Germinal center (tissue), 1 donor: ENCODE measurements around the gene THSD7A.

Source experiments
- DNase-seq: peaks from one replicate; pipeline ENCODE4 v3.0.0; 2012; ENCODE audit warnings: mixed read lengths, low spot score

THSD7A gene

GRCh38 chr7:11706666-11707605 lies 125.1 kb downstream of the THSD7A start:
- DNase-seq, result no peak

- DNase-seq, result no peak
Measured at GRCh38 chr7:11703829-11704228, 128.2 kb downstream of the THSD7A start.

GRCh38 chr7:11702938-11703337 lies 129.1 kb downstream of the THSD7A start:
- no peak for DNase-seq

- DNase-seq, result no peak
Measured at GRCh38 chr7:11701829-11702560, 130.0 kb downstream of the THSD7A start.

GRCh38 chr7:11699666-11700065 lies 132.3 kb downstream of the THSD7A start:
- no peak for DNase-seq

GRCh38 chr7:11698384-11698871 lies 133.6 kb downstream of the THSD7A start:
- DNase-seq, result no peak

GRCh38 chr7:11690395-11690794 lies 141.6 kb downstream of the THSD7A start:
- no peak for DNase-seq

- no peak for DNase-seq
Measured at GRCh38 chr7:11689096-11689495, 142.9 kb downstream of the THSD7A start.

GRCh38 chr7:11681461-11681860 lies 150.5 kb downstream of the THSD7A start:
- DNase-seq, result no peak

GRCh38 chr7:11675163-11675562 lies 156.8 kb downstream of the THSD7A start:
- no peak for DNase-seq

GRCh38 chr7:11668727-11669126 lies 163.3 kb downstream of the THSD7A start:
- no peak for DNase-seq

GRCh38 chr7:11667810-11668185 lies 164.2 kb downstream of the THSD7A start:
- no peak for DNase-seq

- DNase-seq, result no peak
Measured at GRCh38 chr7:11667071-11667809, 164.8 kb downstream of the THSD7A start.

- DNase-seq, result no peak
Measured at GRCh38 chr7:11665357-11665756, 166.6 kb downstream of the THSD7A start.

- no peak for DNase-seq
Measured at GRCh38 chr7:11655642-11656041, 176.4 kb downstream of the THSD7A start.

- no peak for DNase-seq
Measured at GRCh38 chr7:11655163-11655562, 176.8 kb downstream of the THSD7A start.

GRCh38 chr7:11650500-11650899 lies 181.5 kb downstream of the THSD7A start:
- no peak for DNase-seq

- no peak for DNase-seq
Measured at GRCh38 chr7:11650030-11650429, 182.0 kb downstream of the THSD7A start.

GRCh38 chr7:11648980-11649379 lies 183.0 kb downstream of the THSD7A start:
- no peak for DNase-seq

- no peak for DNase-seq
Measured at GRCh38 chr7:11648101-11648500, 183.9 kb downstream of the THSD7A start.

GRCh38 chr7:11642841-11643240 lies 189.2 kb downstream of the THSD7A start:
- DNase-seq, result no peak

- DNase-seq, result no peak
Measured at GRCh38 chr7:11642276-11642675, 189.7 kb downstream of the THSD7A start.
